Measurements from ENCODE around the gene PAX4. TPM values are rescaled to one million over a fixed set of nuclear protein-coding genes. Genes with fewer than 3 reads are reported as not detected.

The PAX4 gene
- polyA plus RNA-seq, 1 donor from 2014 or later = not detected

GRCh38 chr7:127608446-127608845, 9.5 kb downstream of the PAX4 start:
- H3K27ac ChIP-seq (ENCODE audit: low read length) = no peak overlapping the region
- H3F3A ChIP-seq (ENCODE audit: insufficient read depth, low read length, poor library complexity, severe bottlenecking) = no peaks in the 10 kb centered on the region
- no peak overlapping the region for H3K4me2 ChIP-seq (ENCODE audit: low read length)
- no peaks in the 10 kb centered on the region for H3K9me3 ChIP-seq (ENCODE audit: low read length)
- no peaks in the 10 kb centered on the region for H4K20me1 ChIP-seq (ENCODE audit: insufficient read depth)
- H3K36me3 ChIP-seq (ENCODE audit: insufficient read depth, low read length) = no peaks in the 10 kb centered on the region
- H3K9ac ChIP-seq (ENCODE audit: low read length) = no peak overlapping the region
- TF ChIP-seq EP300 (conservative IDR thresholded peaks at IDR 0.05; ENCODE audit: poor library complexity, severe bottlenecking) (no peak), EZH2 (IDR thresholded peaks at IDR 0.05; ENCODE audit: borderline replicate concordance, insufficient read depth, low read length, poor library complexity, severe bottlenecking) (no peak), RAD21 (conservative IDR thresholded peaks at IDR 0.05) (no peak), POLR2AphosphoS5 (IDR thresholded peaks at IDR 0.05) (no peak), MXI1 (conservative IDR thresholded peaks at IDR 0.05; ENCODE audit: poor library complexity, severe bottlenecking) (no peak), SMC3 (conservative IDR thresholded peaks at IDR 0.05; ENCODE audit: poor library complexity) (no peak), CTCF (IDR thresholded peaks at IDR 0.05; ENCODE audit: poor library complexity, severe bottlenecking) (no peak), TAF1 (IDR thresholded peaks at IDR 0.05; ENCODE audit: low read depth) (no peak)
- TF ChIP-seq, protein P1, sequence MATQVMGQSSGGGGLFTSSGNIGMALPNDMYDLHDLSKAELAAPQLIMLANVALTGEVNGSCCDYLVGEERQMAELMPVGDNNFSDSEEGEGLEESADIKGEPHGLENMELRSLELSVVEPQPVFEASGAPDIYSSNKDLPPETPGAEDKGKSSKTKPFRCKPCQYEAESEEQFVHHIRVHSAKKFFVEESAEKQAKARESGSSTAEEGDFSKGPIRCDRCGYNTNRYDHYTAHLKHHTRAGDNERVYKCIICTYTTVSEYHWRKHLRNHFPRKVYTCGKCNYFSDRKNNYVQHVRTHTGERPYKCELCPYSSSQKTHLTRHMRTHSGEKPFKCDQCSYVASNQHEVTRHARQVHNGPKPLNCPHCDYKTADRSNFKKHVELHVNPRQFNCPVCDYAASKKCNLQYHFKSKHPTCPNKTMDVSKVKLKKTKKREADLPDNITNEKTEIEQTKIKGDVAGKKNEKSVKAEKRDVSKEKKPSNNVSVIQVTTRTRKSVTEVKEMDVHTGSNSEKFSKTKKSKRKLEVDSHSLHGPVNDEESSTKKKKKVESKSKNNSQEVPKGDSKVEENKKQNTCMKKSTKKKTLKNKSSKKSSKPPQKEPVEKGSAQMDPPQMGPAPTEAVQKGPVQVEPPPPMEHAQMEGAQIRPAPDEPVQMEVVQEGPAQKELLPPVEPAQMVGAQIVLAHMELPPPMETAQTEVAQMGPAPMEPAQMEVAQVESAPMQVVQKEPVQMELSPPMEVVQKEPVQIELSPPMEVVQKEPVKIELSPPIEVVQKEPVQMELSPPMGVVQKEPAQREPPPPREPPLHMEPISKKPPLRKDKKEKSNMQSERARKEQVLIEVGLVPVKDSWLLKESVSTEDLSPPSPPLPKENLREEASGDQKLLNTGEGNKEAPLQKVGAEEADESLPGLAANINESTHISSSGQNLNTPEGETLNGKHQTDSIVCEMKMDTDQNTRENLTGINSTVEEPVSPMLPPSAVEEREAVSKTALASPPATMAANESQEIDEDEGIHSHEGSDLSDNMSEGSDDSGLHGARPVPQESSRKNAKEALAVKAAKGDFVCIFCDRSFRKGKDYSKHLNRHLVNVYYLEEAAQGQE (IDR thresholded peaks at IDR 0.05; ENCODE audit: borderline replicate concordance) = no peak
- no peaks in the 10 kb centered on the region for H3K27me3 ChIP-seq (ENCODE audit: insufficient read depth, low read depth, low read length)
- H3K4me3 ChIP-seq (ENCODE audit: low read length) = no peak overlapping the region
- no peaks in the 10 kb centered on the region for H3K79me2 ChIP-seq (replicated peaks; ENCODE audit: insufficient read depth, low read length)
- no peak overlapping the region for H2AFZ ChIP-seq (ENCODE audit: low read depth, low read length)
- no peaks in the 10 kb centered on the region for H3K9me2 ChIP-seq (ENCODE audit: insufficient read depth, low read length)

DNA sequence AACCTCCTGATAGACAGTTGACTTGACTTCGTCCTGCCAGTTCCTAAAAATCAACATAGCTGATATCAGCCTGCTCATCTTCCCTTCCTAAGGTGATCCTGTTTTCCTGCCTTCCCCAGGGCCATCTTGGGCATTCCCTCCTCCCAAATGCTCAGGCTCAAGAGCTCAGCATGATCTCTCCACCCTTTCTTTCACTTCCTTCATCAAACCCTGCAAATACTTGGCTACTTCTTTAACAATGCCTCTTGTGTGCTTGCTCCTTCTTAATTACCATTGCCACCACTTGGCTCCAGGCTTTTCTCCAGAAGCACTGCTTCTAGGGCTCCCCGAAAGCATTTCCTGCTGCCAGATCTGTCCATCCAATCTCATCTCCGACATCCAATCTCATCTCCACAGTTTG, 17.1 kb downstream of the PAX4 start:
- Histone ChIP-seq H3K79me2 (replicated peaks; ENCODE audit: insufficient read depth, low read length) (no peaks in the 10 kb centered on the region), H3K27ac (ENCODE audit: low read length) (no peak overlapping the region), H3F3A (ENCODE audit: insufficient read depth, low read length, poor library complexity, severe bottlenecking) (no peaks in the 10 kb centered on the region), H3K27me3 (ENCODE audit: insufficient read depth, low read depth, low read length) (no peaks in the 10 kb centered on the region), H2AFZ (ENCODE audit: low read depth, low read length) (no peak overlapping the region), H3K4me3 (ENCODE audit: low read length) (no peak overlapping the region), H3K9me2 (ENCODE audit: insufficient read depth, low read length) (no peaks in the 10 kb centered on the region), H3K9me3 (ENCODE audit: low read length) (no peaks in the 10 kb centered on the region), H3K9ac (ENCODE audit: low read length) (no peak overlapping the region), H3K36me3 (ENCODE audit: insufficient read depth, low read length) (no peaks in the 10 kb centered on the region), H3K4me2 (ENCODE audit: low read length) (no peak overlapping the region), H4K20me1 (ENCODE audit: insufficient read depth) (no peaks in the 10 kb centered on the region)
- TF ChIP-seq EZH2 (IDR thresholded peaks at IDR 0.05; ENCODE audit: borderline replicate concordance, insufficient read depth, low read length, poor library complexity, severe bottlenecking) (no peak), MXI1 (conservative IDR thresholded peaks at IDR 0.05; ENCODE audit: poor library complexity, severe bottlenecking) (no peak), SMC3 (conservative IDR thresholded peaks at IDR 0.05; ENCODE audit: poor library complexity) (no peak), CTCF (IDR thresholded peaks at IDR 0.05; ENCODE audit: poor library complexity, severe bottlenecking) (no peak), RAD21 (conservative IDR thresholded peaks at IDR 0.05) (no peak), TAF1 (IDR thresholded peaks at IDR 0.05; ENCODE audit: low read depth) (no peak), POLR2AphosphoS5 (IDR thresholded peaks at IDR 0.05) (no peak), EP300 (conservative IDR thresholded peaks at IDR 0.05; ENCODE audit: poor library complexity, severe bottlenecking) (no peak)
- TF ChIP-seq, protein P1 (IDR thresholded peaks at IDR 0.05; ENCODE audit: borderline replicate concordance) = no peak

Measured in neural cell (in vitro differentiated cells).